ENCODE measurements around the gene KCTD5. TPM values are rescaled to one million over a fixed set of nuclear protein-coding genes. Genes with fewer than 3 reads are reported as not detected.

KCTD5 gene
- total RNA-seq, 1 donor from 2014 or later, result 55.4 TPM

DNA sequence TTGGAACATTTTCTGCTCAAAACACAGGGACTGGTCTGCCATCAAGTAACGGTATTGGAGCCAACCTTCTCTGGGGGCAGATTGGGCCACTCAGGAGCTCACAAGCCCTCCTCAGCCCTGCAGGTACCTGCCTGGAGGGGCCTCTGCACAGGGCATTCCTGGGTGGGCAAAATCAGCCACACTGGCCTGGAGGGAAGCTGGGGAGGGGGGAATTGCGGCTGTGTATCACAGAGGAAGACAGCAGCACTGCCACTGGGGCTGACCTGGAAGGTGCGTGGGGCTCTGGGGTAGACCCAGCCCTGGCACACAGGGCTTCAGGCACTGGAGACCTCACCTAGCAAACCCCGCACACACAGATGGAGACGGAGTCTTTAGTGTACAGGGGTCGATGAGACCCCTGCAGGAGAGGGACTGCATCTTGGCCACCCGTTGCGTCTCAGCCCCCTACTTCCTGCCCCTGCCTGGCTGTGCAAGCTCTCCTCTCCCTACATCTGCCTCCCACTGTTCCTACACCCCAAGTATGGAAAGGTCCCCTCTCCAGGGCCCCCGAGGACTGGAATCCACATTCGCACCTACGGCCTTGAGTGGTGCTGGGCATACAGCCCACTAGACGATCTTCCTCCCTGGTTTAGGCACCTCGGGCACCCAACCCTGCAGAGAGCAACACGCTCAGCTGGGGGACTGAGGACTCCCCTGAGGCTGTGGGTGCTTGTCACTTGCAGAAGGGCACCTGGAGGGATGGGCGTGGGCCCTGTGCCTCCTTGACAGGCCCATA is 63.0 kb downstream of the KCTD5 start:
- no peak overlapping the region for H3K4me3 Mint-ChIP-seq (ENCODE audit: unreplicated experiment)
- no peak for DNase-seq (ENCODE audit: low read depth)
- no peaks in the 10 kb centered on the region for H3K36me3 ChIP-seq (ENCODE audit: insufficient read depth, low read length)
- H3K27ac Mint-ChIP-seq (ENCODE audit: unreplicated experiment), result no peak overlapping the region
- TF ChIP-seq EZH2 (IDR thresholded peaks at IDR 0.05; ENCODE audit: insufficient read depth, low read length) (no peak), CTCF (IDR thresholded peaks at IDR 0.05; ENCODE audit: insufficient read depth, low read depth, low read length) (no peak)
- no peak overlapping the region for H3K4me2 ChIP-seq (ENCODE audit: low read length)
- H3K36me3 Mint-ChIP-seq (ENCODE audit: low read depth, unreplicated experiment), result peaks cover 14% of the 10 kb centered on the region
- no peaks in the 10 kb centered on the region for H3K79me2 ChIP-seq (ENCODE audit: insufficient read depth, low read length)
- no peak for FAIRE-seq
- H3K27ac ChIP-seq (ENCODE audit: low read depth, low read length), result no peak overlapping the region
- H3K4me1 ChIP-seq (ENCODE audit: insufficient read depth, low read length), result no peaks in the 10 kb centered on the region
- no peaks in the 10 kb centered on the region for H3K9me3 ChIP-seq (ENCODE audit: insufficient read depth, low read depth, low read length)
- H3K27me3 ChIP-seq (ENCODE audit: insufficient read depth, low read length), result no peaks in the 10 kb centered on the region
- no peak overlapping the region for H2AFZ ChIP-seq (ENCODE audit: low read depth, low read length)
- H3K9ac ChIP-seq (ENCODE audit: low read length), result no peak overlapping the region
- H4K20me1 ChIP-seq (ENCODE audit: insufficient read depth, low read length), result no peaks in the 10 kb centered on the region
- no peaks in the 10 kb centered on the region for H3K4me1 Mint-ChIP-seq (ENCODE audit: low read depth, unreplicated experiment)
- no peak overlapping the region for H3K4me3 ChIP-seq (ENCODE audit: insufficient read depth, low read depth, low read length)
- H3K9me3 Mint-ChIP-seq (ENCODE audit: unreplicated experiment), result no peaks in the 10 kb centered on the region
- peaks cover 9% of the 10 kb centered on the region for H3K27me3 Mint-ChIP-seq (ENCODE audit: low read depth, unreplicated experiment)

DNA sequence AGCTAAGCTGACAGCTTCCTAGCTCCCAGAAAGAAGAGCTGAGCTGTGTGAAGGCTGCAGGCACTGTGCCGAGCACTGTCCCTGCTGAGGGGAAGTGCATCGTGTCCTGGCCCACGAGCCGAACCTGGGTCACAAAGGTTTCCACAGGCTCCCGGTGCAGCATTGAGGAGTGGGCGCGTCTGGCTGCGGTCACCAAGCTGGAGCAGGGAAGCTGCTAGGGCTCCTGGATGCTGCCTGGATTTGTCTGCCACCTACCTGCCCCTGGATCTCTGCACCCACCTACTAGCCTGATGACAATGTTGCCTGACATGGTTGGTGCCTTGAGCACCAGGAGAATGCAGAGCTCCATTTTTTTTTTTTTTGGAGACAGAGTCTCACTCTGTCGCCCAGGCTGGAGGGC is 63.6 kb downstream of the KCTD5 start:
- Histone ChIP-seq H3K27me3 (ENCODE audit: insufficient read depth, low read length) (no peaks in the 10 kb centered on the region), H3K9me3 (ENCODE audit: insufficient read depth, low read depth, low read length) (no peaks in the 10 kb centered on the region), H3K4me3 (ENCODE audit: insufficient read depth, low read depth, low read length) (no peak overlapping the region), H4K20me1 (ENCODE audit: insufficient read depth, low read length) (no peaks in the 10 kb centered on the region), H3K36me3 (ENCODE audit: insufficient read depth, low read length) (no peaks in the 10 kb centered on the region), H3K79me2 (ENCODE audit: insufficient read depth, low read length) (peaks cover 3% of the 10 kb centered on the region), H3K9ac (ENCODE audit: low read length) (no peak overlapping the region), H3K27ac (ENCODE audit: low read depth, low read length) (no peak overlapping the region), H2AFZ (ENCODE audit: low read depth, low read length) (no peak overlapping the region), H3K4me1 (ENCODE audit: insufficient read depth, low read length) (no peaks in the 10 kb centered on the region), H3K4me2 (ENCODE audit: low read length) (no peak overlapping the region)
- no peak overlapping the region for H3K27ac Mint-ChIP-seq (ENCODE audit: unreplicated experiment)
- no peak for FAIRE-seq
- TF ChIP-seq CTCF (IDR thresholded peaks at IDR 0.05; ENCODE audit: insufficient read depth, low read depth, low read length) (no peak), EZH2 (IDR thresholded peaks at IDR 0.05; ENCODE audit: insufficient read depth, low read length) (no peak)
- H3K9me3 Mint-ChIP-seq (ENCODE audit: unreplicated experiment), result no peaks in the 10 kb centered on the region
- H3K4me1 Mint-ChIP-seq (ENCODE audit: low read depth, unreplicated experiment), result peaks cover 5% of the 10 kb centered on the region
- no peak overlapping the region for H3K4me3 Mint-ChIP-seq (ENCODE audit: unreplicated experiment)
- H3K27me3 Mint-ChIP-seq (ENCODE audit: low read depth, unreplicated experiment), result peaks cover 8% of the 10 kb centered on the region
- H3K36me3 Mint-ChIP-seq (ENCODE audit: low read depth, unreplicated experiment), result peaks cover 10% of the 10 kb centered on the region
- DNase-seq (ENCODE audit: low read depth), result no peak
